ENCODE data around the gene FASN.

Gene FASN

GRCh38 chr17:82108038-82108437, 10.0 kb upstream of the FASN start:
- no peak for TF ChIP-seq CTCF (IDR thresholded peaks at IDR 0.05)

- no peak; the same call in 1 of the 2 replicates for TF ChIP-seq CTCF (IDR thresholded peaks at IDR 0.05)
Observed at GRCh38 chr17:82107341-82107860, 9.4 kb upstream of the FASN start.

GRCh38 chr17:82106688-82107305, 8.8 kb upstream of the FASN start:
- TF ChIP-seq CTCF (IDR thresholded peaks at IDR 0.05), result no peak

- peak; percentile 50; the same call in 1 of the 2 replicates for TF ChIP-seq CTCF (IDR thresholded peaks at IDR 0.05)
Observed at GRCh38 chr17:82105882-82106687, 8.0 kb upstream of the FASN start.

GRCh38 chr17:82105417-82105881, 7.4 kb upstream of the FASN start:
- no peak for TF ChIP-seq CTCF (IDR thresholded peaks at IDR 0.05)

GRCh38 chr17:82104797-82105416, 6.9 kb upstream of the FASN start:
- TF ChIP-seq CTCF (IDR thresholded peaks at IDR 0.05), result no peak

- TF ChIP-seq CTCF (IDR thresholded peaks at IDR 0.05), result no peak
Observed at GRCh38 chr17:82103553-82104451, 5.8 kb upstream of the FASN start.
